Measurements from ENCODE around the gene C2orf68.
A peak's percentile ranks its signal among the peaks of the same experiment; 100 is the strongest.

C2orf68 gene

DNA sequence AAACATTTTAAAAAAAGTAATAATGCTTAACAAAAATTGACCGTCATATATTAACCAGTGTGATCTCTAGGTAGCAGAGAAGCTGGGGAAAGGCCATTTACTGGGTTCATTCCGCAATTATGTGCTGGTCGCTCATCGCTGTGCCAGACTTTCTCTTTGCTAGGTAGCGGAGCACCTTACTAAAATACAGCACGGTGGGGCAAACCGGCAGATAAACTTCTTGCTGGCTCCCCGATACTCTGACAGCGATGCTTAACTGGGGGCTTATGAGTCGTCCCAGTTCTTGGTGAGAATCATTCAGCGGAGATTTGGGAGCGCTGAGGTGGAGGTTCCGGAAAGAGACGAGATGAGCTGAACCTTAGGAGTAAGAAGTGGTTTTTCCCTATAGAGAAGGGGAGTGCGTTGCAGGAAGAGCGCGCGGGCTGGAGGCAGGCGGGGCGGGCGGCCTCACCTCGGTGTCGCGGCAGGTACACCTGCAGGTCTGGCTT lies 605 bp downstream of the C2orf68 start:
- TF ChIP-seq ZFX (IDR thresholded peaks at IDR 0.05; ENCODE audit: borderline replicate concordance) = no peak
- TF ChIP-seq, protein P1, sequence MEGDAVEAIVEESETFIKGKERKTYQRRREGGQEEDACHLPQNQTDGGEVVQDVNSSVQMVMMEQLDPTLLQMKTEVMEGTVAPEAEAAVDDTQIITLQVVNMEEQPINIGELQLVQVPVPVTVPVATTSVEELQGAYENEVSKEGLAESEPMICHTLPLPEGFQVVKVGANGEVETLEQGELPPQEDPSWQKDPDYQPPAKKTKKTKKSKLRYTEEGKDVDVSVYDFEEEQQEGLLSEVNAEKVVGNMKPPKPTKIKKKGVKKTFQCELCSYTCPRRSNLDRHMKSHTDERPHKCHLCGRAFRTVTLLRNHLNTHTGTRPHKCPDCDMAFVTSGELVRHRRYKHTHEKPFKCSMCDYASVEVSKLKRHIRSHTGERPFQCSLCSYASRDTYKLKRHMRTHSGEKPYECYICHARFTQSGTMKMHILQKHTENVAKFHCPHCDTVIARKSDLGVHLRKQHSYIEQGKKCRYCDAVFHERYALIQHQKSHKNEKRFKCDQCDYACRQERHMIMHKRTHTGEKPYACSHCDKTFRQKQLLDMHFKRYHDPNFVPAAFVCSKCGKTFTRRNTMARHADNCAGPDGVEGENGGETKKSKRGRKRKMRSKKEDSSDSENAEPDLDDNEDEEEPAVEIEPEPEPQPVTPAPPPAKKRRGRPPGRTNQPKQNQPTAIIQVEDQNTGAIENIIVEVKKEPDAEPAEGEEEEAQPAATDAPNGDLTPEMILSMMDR (IDR thresholded peaks at IDR 0.05) = no peak
- peak overlapping the region; percentile 91 for H3K27ac ChIP-seq

DNA sequence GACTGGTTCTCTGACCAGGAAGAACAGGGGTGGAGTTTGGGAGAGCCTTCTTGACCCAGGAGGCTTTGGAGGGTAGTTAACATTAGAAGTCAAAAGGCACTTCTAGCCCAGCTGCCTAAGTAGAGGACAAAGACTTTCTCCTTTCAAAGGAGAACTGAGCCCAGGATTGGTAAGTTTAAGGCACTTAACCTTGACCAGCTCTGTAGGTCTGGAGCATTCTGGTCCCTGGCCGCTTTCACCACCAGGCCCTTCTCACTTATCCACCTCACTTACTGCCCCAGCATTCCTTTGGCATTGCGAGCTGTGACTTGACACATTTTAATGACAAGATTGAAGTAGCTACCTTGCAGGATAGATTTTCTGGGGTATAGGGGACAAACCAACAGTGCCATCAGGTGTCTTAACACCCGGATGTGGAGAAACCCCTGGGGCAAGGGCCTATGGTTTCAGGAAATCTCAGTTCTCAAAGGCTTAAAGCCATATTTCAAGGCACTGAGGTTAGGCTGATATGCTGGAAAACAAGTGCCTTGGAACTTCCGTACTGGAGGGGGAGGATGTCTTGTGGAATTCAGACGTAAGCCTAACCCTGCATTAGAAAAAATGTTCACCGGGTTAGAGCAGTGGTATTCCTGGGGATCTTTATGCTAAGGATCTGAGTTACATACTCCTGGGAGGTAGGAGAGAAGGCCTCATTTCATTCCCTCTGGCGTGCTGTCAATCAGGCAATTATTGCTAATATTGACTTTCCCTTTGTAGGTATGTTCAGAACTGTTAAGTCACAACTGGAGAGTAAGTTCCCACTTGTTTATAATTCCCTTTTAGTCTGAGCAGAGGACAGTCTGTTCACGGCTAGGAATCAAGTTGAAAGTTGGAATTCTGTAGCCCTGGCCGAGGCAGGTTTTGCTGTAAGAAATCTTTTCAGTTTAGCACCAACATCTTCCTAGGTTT lies 4.3 kb downstream of the C2orf68 start:
- H3K27ac ChIP-seq = peak overlapping the region; percentile 36; the same call in 1 of the 2 replicates
- no peak for TF ChIP-seq ZFX (IDR thresholded peaks at IDR 0.05; ENCODE audit: borderline replicate concordance)
- TF ChIP-seq, protein P1 (IDR thresholded peaks at IDR 0.05) = no peak

DNA sequence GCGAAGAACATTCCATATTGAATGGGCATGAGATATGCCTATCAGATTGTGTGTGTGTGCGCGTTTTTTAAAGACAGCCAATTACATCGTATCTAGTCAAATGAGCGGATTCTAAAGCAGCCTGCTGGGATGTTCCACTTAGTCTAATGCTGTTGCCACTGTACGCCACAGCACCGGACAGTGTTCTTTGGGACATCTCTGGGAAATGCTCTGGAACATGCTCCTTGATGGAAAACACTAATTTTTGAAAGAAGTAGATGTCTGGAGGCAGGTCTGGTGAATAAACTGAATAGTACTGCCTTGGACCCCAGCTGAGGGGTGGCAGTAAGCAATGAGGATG lies 5.8 kb downstream of the C2orf68 start:
- H3K27ac ChIP-seq = 0 out of 2 replicates have a peak overlapping the region, but pooled peaks have one; percentile 14
- no peak for TF ChIP-seq ZFX (IDR thresholded peaks at IDR 0.05; ENCODE audit: borderline replicate concordance)
- TF ChIP-seq, protein P1 (IDR thresholded peaks at IDR 0.05) = no peak

DNA sequence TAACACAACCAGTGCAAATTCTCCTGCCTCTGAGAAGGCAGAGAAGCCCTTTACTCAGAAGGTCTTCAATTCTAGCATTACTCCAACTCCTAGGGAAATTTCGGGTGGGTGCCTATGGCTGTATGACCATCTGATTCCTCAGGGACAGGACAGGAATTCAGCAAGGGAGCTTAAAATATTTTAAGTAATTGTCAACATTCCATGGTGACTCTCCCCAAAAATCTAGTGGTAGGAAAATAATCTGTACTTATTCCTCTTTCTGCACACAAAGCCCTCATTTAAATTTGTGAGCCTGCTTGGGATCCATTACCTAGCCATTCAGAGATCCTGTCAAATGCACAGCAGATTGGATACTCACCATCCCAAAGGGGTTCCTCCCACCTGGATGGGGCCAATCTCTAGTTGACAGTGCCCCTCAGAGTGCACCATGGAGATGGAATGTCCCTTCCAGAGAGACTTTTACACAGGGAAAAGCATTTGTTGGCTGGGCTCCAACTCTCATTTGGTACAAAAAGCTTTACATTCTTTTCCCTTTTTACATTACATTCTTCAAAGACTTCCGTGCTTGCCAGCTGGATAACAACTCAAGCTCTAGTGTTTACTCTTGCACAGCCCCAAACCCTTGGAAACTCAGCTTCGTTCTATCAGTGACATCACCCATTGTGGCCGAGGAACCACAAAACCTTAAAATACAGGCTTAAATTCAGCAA lies 6.3 kb downstream of the C2orf68 start:
- peak overlapping the region; percentile 14; the same call in 1 of the 2 replicates for H3K27ac ChIP-seq
- no peak for TF ChIP-seq ZFX (IDR thresholded peaks at IDR 0.05; ENCODE audit: borderline replicate concordance)
- TF ChIP-seq, protein P1 (IDR thresholded peaks at IDR 0.05) = no peak

DNA sequence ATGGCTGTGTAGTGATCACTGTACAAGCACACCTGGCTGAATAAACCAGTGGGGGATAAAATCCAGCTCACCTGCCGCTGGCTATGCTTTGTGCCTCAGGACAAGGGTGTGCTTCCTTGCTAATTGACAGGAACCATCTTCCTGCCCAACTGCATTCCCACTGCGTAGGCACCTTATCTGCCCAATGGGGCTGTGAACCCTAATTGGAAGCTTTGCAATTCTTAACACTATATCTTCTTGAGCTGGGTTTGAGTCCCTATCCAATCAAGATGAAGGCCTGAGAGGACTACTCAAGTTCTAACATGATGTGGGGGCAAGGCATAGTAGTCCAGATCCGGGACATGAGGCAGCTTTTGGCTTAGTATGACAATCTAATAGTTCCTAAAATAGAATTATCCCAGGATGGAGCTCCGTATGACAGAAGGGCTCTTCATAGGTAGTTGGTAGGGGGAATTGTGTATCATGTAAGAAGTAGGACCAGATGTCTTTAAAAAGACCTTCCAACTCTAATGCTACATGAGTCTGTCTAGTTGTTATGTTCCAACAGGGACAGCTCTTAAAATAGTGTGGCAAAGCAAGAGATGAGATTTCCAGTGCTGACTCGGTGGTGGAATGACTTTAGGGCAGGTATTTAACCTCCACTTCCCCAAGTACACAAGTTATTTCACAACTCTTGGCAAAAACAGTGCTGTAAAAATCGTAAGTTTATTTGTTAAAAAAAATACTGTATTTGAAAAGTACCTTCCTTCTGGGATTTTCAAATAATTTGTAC lies 7.1 kb downstream of the C2orf68 start:
- no peak for TF ChIP-seq ZFX (IDR thresholded peaks at IDR 0.05; ENCODE audit: borderline replicate concordance)
- TF ChIP-seq, protein P1 (IDR thresholded peaks at IDR 0.05) = no peak
- H3K27ac ChIP-seq = 0 out of 2 replicates have a peak overlapping the region, but pooled peaks have one; percentile 80

DNA sequence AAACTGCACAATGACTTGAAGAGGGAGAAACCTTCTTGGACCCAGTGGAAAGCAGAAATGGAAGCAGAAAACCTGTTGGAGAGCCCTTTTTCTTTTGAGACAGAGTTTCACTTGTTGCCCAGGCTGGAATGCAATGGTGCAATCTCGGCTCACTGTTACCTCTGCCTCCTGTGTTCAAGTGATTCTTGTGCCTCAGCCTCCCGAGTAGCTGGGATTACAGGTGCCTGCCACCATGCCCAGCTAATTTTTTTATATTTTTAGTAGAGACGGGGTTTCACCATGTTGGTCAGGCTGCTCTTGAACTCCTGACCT lies 7.8 kb downstream of the C2orf68 start:
- H3K27ac ChIP-seq = peak overlapping the region; percentile 80

DNA sequence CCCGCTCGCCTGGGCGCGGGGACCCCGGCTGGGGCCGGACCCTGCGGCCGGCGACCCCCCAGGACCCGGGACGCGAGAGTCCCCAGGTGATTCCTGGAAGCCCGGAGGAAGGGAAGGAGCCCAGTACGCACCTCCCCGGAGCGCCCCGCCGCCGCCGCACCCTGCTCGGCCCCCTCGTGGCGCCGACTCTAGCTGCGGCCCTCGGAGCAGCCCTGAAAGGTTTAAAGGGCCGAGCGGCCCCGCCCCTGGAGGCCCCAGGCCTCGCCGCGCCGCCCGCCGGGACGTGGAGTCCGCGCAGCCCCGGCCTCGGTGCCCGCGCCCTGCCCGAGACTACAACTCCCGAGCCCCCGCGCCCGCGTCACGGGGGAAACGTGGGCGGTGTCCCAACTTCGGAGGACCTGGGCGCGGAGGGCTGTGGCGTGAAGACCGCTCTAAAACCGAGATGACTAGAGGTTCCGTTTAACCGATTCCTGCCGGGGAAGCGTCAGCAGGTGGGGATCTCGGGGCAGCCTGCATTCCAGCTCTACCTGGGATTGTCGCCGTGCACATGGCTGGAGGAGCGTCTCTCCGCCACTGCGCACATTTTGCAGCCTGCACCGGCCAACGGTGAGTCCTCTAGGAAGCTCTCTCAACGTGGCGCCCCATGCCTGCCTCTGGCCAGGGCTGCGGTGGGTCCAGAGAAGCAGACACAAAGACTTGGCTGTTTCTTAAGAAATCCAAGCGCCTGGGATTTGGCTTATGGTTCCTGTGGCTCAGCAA lies 9.2 kb downstream of the C2orf68 start, which contains the start of gene TMEM150A:
Gene TMEM150A (minus strand): TSS at position 223 of the 759 bp plus-strand sequence. CDS start 750 bp downstream, outside the sequence.
- peak within 1 kb of the TSS; percentile 80 for H3K27ac ChIP-seq
- TF ChIP-seq, protein P1 (IDR thresholded peaks at IDR 0.05) = peak; percentile 38
- no peak for TF ChIP-seq ZFX (IDR thresholded peaks at IDR 0.05; ENCODE audit: borderline replicate concordance)

Measured in 22Rv1 (cell line).